HG03520 (cell line): Measurements from ENCODE around the gene MRPS35.

ENCODE experiments used
- ATAC-seq: cut with Tn5 transposase; IDR thresholded peaks from one replicate; pipeline ENCODE4 v1.9.1; 2021; ENCODE audit warnings: mild to moderate bottlenecking, moderate library complexity; ENCODE audit not compliant: unreplicated experiment

MRPS35 gene

GRCh38 chr12:27710592-27711316, at the start of gene MRPS35:
Gene MRPS35, plus strand, starts transcription at chr12:27710832. Its CDS starts 12 bp downstream, at chr12:27710844.
- peak; percentile 96 for ATAC-seq

- ATAC-seq = no peak
These were observed 44.9 kb upstream of the MRPS35 start for GRCh38 chr12:27665704-27666103.

GRCh38 chr12:27666510-27666909, 44.1 kb upstream of the MRPS35 start:
- ATAC-seq = no peak

- no peak for ATAC-seq
These were observed 43.1 kb upstream of the MRPS35 start for GRCh38 chr12:27667540-27667939.

- no peak for ATAC-seq
These were observed 38.6 kb upstream of the MRPS35 start for GRCh38 chr12:27672051-27672450.

GRCh38 chr12:27672643-27673042, 38.0 kb upstream of the MRPS35 start:
- ATAC-seq = no peak

- no peak for ATAC-seq
These were observed 37.4 kb upstream of the MRPS35 start for GRCh38 chr12:27673101-27673718.

- no peak for ATAC-seq
These were observed 35.6 kb upstream of the MRPS35 start for GRCh38 chr12:27674989-27675388.

GRCh38 chr12:27680619-27681018, 30.0 kb upstream of the MRPS35 start:
- ATAC-seq = no peak

- no peak for ATAC-seq
These were observed 28.1 kb upstream of the MRPS35 start for GRCh38 chr12:27682534-27682933.

- no peak for ATAC-seq
These were observed 25.4 kb upstream of the MRPS35 start for GRCh38 chr12:27685274-27685673.

GRCh38 chr12:27686147-27686546, 24.5 kb upstream of the MRPS35 start:
- no peak for ATAC-seq

GRCh38 chr12:27688671-27689070, 22.0 kb upstream of the MRPS35 start:
- ATAC-seq = no peak

GRCh38 chr12:27689558-27690180, 21.0 kb upstream of the MRPS35 start:
- no peak for ATAC-seq

GRCh38 chr12:27693403-27693802, 17.2 kb upstream of the MRPS35 start:
- no peak for ATAC-seq

GRCh38 chr12:27695556-27696292, 14.9 kb upstream of the MRPS35 start:
- ATAC-seq = no peak

GRCh38 chr12:27696293-27696652, 14.4 kb upstream of the MRPS35 start, which contains the start of gene REP15:
Gene REP15, plus strand, starts transcription at chr12:27696447. Its CDS starts 116 bp downstream, at chr12:27696563.
- no peak for ATAC-seq

- ATAC-seq = no peak
These were observed 13.6 kb upstream of the MRPS35 start for GRCh38 chr12:27696864-27697564.

GRCh38 chr12:27703720-27704452, 6.7 kb upstream of the MRPS35 start:
- peak; percentile 96 for ATAC-seq

GRCh38 chr12:27705263-27705662, 5.4 kb upstream of the MRPS35 start:
- ATAC-seq = no peak
